OCI-LY7 (cell line): ENCODE measurements around the gene PNMA6E. TPM values are rescaled to one million over a fixed set of nuclear protein-coding genes. Genes with fewer than 3 reads are reported as not detected.

Experiments used
- BruUV-seq: library from RNA; stranded (reverse); fragments of 400-500 nt; replicated peaks from 2 replicates; lab custom pipeline; 2021; lab: Mats Ljungman, UMichigan
- CTCF ChIA-PET: fragments of 300-600 bp; sonication (Branson Sonifier 250); formaldehyde crosslinking; loops from one replicate; lab custom pipeline; 2022; ENCODE audit warnings: antibody characterized with exemption; ENCODE audit not compliant: unreplicated experiment; lab: Charles Lee
- POLR2A ChIA-PET: fragments of 300-600 bp; sonication (Branson Sonifier 250); formaldehyde crosslinking; loops from one replicate; lab custom pipeline; 2022; ENCODE audit warnings: antibody characterized with exemption; lab: Charles Lee
- DNase-seq: peaks from one replicate; pipeline ENCODE4 v3.0.0-alpha.2; 2015; ENCODE audit warnings: low spot score
- H2AFZ ChIP-seq: fragments of 200-600 bp; sonication (generic), shearing (Covaris generic); 2 replicates; pipeline ENCODE4 v1.6.1; 2014; ENCODE audit warnings: mild to moderate bottlenecking, antibody characterized with exemption, low read length, moderate library complexity
- H3K27ac ChIP-seq: fragments of 200-600 bp; sonication (generic); 2 replicates; pipeline ENCODE4 v1.5.1; 2014; ENCODE audit warnings: mixed run types, low read depth, mild to moderate bottlenecking, moderate library complexity, low read length, inconsistent platforms; ENCODE audit not compliant: poor library complexity, severe bottlenecking
- H3K36me3 ChIP-seq: fragments of 200-600 bp; sonication (generic); 2 replicates; pipeline ENCODE4 v1.6.1; 2014; ENCODE audit warnings: mild to moderate bottlenecking, antibody characterized with exemption, low read length, moderate library complexity, mixed read lengths; ENCODE audit not compliant: insufficient read depth
- H3K4me1 ChIP-seq: fragments of 200-600 bp; sonication (generic); 2 replicates; pipeline ENCODE4 v1.5.1; 2014; ENCODE audit warnings: mild to moderate bottlenecking, low read length; ENCODE audit not compliant: insufficient read depth, poor library complexity, severe bottlenecking
- H3K4me2 ChIP-seq: fragments of 200-600 bp; sonication (generic); 2 replicates; pipeline ENCODE4 v1.6.1; 2014; ENCODE audit warnings: mild to moderate bottlenecking, low read length
- H3K4me3 ChIP-seq: fragments of 200-600 bp; sonication (generic); 2 replicates; pipeline ENCODE4 v1.5.1; 2014; ENCODE audit warnings: mild to moderate bottlenecking, low read depth, low read length; ENCODE audit not compliant: poor library complexity, severe bottlenecking
- H3K79me2 ChIP-seq: fragments of 200-600 bp; sonication (generic); 2 replicates; pipeline ENCODE4 v1.6.1; 2016; ENCODE audit warnings: low read depth, mild to moderate bottlenecking, low read length, moderate library complexity, mixed read lengths; ENCODE audit not compliant: insufficient read depth
- H3K9me2 ChIP-seq: fragments of 200-600 bp; sonication (generic); 2 replicates; pipeline ENCODE4 v1.6.1; 2016; ENCODE audit warnings: mild to moderate bottlenecking, low read length, mixed read lengths; ENCODE audit not compliant: insufficient read depth
- H3K9me3 ChIP-seq: fragments of 200-600 bp; sonication (generic); 2 replicates; pipeline ENCODE4 v1.6.1; 2014; ENCODE audit warnings: mild to moderate bottlenecking, mixed run types, low read length, mixed read lengths
- H4K20me1 ChIP-seq: fragments of 200-600 bp; sonication (generic); 2 replicates; pipeline ENCODE4 v1.6.1; 2014; ENCODE audit warnings: mild to moderate bottlenecking, antibody characterized with exemption, low read length, moderate library complexity, mixed read lengths; ENCODE audit not compliant: insufficient read depth
- CTCF ChIP-seq: fragments of 200-600 bp; sonication (generic); conservative IDR thresholded peaks from 2 replicates; pipeline ENCODE4 v1.5.1; 2014; ENCODE audit warnings: mild to moderate bottlenecking, antibody characterized with exemption, low read length, moderate library complexity, mixed read lengths
- EZH2phosphoT487 ChIP-seq: fragments of 200-600 bp; sonication (generic); IDR thresholded peaks from 2 replicates; pipeline ENCODE4 v1.6.1; 2018; ENCODE audit warnings: low read depth, borderline replicate concordance, mild to moderate bottlenecking, mixed run types, antibody characterized with exemption, low read length, moderate library complexity, mixed read lengths
- intact Hi-C: fragments of 100-400 bp; cut with micrococcal nuclease; formaldehyde crosslinking; loops from one replicate; pipeline ENCODE4 v1.10.0; 2022; ENCODE audit not compliant: unreplicated experiment
- total RNA-seq, 2 experiments: library from RNA; depleted of rRNA in 1 of 2; stranded (reverse); fragments of >200 nt in 1 of 2; shearing (Covaris generic) in 1 of 2; gene quantifications; 2 replicates each; pipeline ENCODE4 v1.2.3, GENCODE V29; 2014 to 2022

PNMA6E gene
- total RNA-seq, 2 experiments from 2014 or later, result not detected

- no peak for TF ChIP-seq CTCF
- TF ChIP-seq EZH2phosphoT487, result no peak
- H3K27ac ChIP-seq, result no peak overlapping the region
- no peak overlapping the region for H2AFZ ChIP-seq
- DNase-seq, result no peak
- intact Hi-C loops, result no loop called here
- no peaks in the 10 kb centered on the region for H3K9me3 ChIP-seq
- no peaks in the 10 kb centered on the region for H3K9me2 ChIP-seq
- no peak overlapping the region for H3K4me3 ChIP-seq
- no peaks in the 10 kb centered on the region for H3K36me3 ChIP-seq
- no peaks in the 10 kb centered on the region for H4K20me1 ChIP-seq
- H3K79me2 ChIP-seq, result no peaks in the 10 kb centered on the region
- H3K4me2 ChIP-seq, result no peak overlapping the region
- BruUV-seq, result no TSS peak
- CTCF ChIA-PET, result no interaction called here
- H3K4me1 ChIP-seq, result no peaks in the 10 kb centered on the region
- POLR2A ChIA-PET, result no interaction called here
These were observed 20.5 kb downstream of the PNMA6E start for GRCh38 chrX:153380691-153381090.

DNA sequence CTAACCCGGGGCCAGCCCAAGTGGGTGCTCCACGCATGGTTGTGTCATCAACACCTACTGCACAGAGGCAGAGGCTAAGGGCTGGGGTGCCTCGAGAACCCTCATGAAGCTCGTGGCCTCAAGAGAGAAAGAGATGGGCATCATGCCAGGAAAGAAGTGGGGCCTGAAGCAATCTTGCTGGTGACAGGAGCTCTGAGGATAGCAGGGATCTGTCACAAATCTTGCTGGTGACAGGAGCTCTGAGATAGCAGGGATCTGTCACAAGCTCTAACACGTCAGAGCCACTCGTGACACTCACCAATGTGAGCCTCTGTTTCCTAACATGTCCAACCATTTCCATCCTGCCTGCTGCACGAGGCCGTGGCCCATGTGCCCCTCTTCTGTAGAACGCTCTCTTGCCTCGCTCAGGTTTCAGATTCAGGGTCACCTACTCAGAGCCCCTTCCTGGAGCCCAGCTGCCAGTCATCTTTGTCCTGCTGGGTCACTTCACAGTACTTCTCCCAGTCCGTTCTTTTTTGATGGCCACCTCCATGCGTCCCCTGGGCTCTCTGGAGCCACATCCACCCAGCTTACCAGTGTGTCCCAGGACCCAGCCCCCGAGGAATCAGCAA lies 21.1 kb downstream of the PNMA6E start:
- POLR2A ChIA-PET, result no interaction called here
- no peak overlapping the region for H3K4me3 ChIP-seq
- no TSS peak for BruUV-seq
- H3K4me1 ChIP-seq, result no peaks in the 10 kb centered on the region
- H3K27ac ChIP-seq, result no peak overlapping the region
- TF ChIP-seq EZH2phosphoT487 (no peak), CTCF (no peak)
- CTCF ChIA-PET, result no interaction called here
- intact Hi-C loops, result no loop called here
- no peak overlapping the region for H2AFZ ChIP-seq
- no peaks in the 10 kb centered on the region for H4K20me1 ChIP-seq
- H3K79me2 ChIP-seq, result no peaks in the 10 kb centered on the region
- H3K9me2 ChIP-seq, result no peaks in the 10 kb centered on the region
- H3K4me2 ChIP-seq, result no peak overlapping the region
- no peak for DNase-seq
- no peaks in the 10 kb centered on the region for H3K9me3 ChIP-seq
- H3K36me3 ChIP-seq, result no peaks in the 10 kb centered on the region

- Histone ChIP-seq H3K9me3 (no peaks in the 10 kb centered on the region), H3K36me3 (no peaks in the 10 kb centered on the region), H3K4me2 (no peak overlapping the region), H3K27ac (no peak overlapping the region), H3K4me3 (no peak overlapping the region), H2AFZ (no peak overlapping the region), H3K9me2 (no peaks in the 10 kb centered on the region), H4K20me1 (no peaks in the 10 kb centered on the region), H3K4me1 (peaks cover under 1% of the 10 kb centered on the region), H3K79me2 (no peaks in the 10 kb centered on the region)
- intact Hi-C loops, result no loop called here
- ChIA-PET POLR2A (no interaction called here), CTCF (no interaction called here)
- no TSS peak for BruUV-seq
- DNase-seq, result no peak
- TF ChIP-seq EZH2phosphoT487, result no peak
These were observed 21.6 kb downstream of the PNMA6E start for GRCh38 chrX:153379508-153379907.
